Midbrain (tissue), 1 donor: Measurements from ENCODE around the gene RAP1GAP.

Experiments used
- DNase-seq: peaks from one replicate; lab custom pipeline; 2025; lab: John Stamatoyannopoulos, UW

RAP1GAP gene

GRCh38 chr1:21669258-21670058 is at the start of gene RAP1GAP:
TSS of gene RAP1GAP (minus strand) at chr1:21669357. CDS start at chr1:21620032, 49,325 bp downstream.
- DNase-seq = peak; percentile 29

GRCh38 chr1:21716169-21716568 is 47.0 kb upstream of the RAP1GAP start:
- no peak for DNase-seq

GRCh38 chr1:21707891-21708290 is 38.7 kb upstream of the RAP1GAP start:
- DNase-seq = no peak

GRCh38 chr1:21707086-21707840 is 38.1 kb upstream of the RAP1GAP start:
- DNase-seq = no peak

GRCh38 chr1:21706151-21706835 is 37.1 kb upstream of the RAP1GAP start:
- DNase-seq = peak; percentile 25

- peak; percentile 68 for DNase-seq
Measured at GRCh38 chr1:21705303-21705980, 36.3 kb upstream of the RAP1GAP start.

GRCh38 chr1:21704145-21704544 is 35.0 kb upstream of the RAP1GAP start:
- no peak for DNase-seq

GRCh38 chr1:21703318-21703963 is 34.3 kb upstream of the RAP1GAP start:
- peak; percentile 29 for DNase-seq

- no peak for DNase-seq
Measured at GRCh38 chr1:21702780-21703179, 33.6 kb upstream of the RAP1GAP start.

- no peak for DNase-seq
Measured at GRCh38 chr1:21701401-21701800, 32.2 kb upstream of the RAP1GAP start.

- no peak for DNase-seq
Measured at GRCh38 chr1:21700094-21700493, 30.9 kb upstream of the RAP1GAP start.

GRCh38 chr1:21696931-21697330 is 27.8 kb upstream of the RAP1GAP start:
- no peak for DNase-seq

GRCh38 chr1:21693732-21694131 is 24.6 kb upstream of the RAP1GAP start:
- no peak for DNase-seq

GRCh38 chr1:21691739-21692138 is 22.6 kb upstream of the RAP1GAP start:
- no peak for DNase-seq

- no peak for DNase-seq
Measured at GRCh38 chr1:21689661-21690372, 20.7 kb upstream of the RAP1GAP start.

GRCh38 chr1:21687081-21687529 is 17.9 kb upstream of the RAP1GAP start:
- no peak for DNase-seq

GRCh38 chr1:21685946-21686678 is 17.0 kb upstream of the RAP1GAP start:
- DNase-seq = no peak

GRCh38 chr1:21681426-21681825 is 12.3 kb upstream of the RAP1GAP start:
- DNase-seq = no peak

GRCh38 chr1:21680918-21681317 is 11.8 kb upstream of the RAP1GAP start:
- no peak for DNase-seq

- no peak for DNase-seq
Measured at GRCh38 chr1:21680381-21680780, 11.2 kb upstream of the RAP1GAP start.
